ENCODE data around the gene ERVH48-1. TPM values are rescaled to one million over a fixed set of nuclear protein-coding genes. Genes with fewer than 3 reads are reported as not detected.
"Not testable (repeated sequence)": the region's sequence is repeated elsewhere in the genome, so short reads cannot be mapped to it uniquely, and the experiment has no call there.

The ERVH48-1 gene
- total and polyA plus RNA-seq, 2 donors (not counting 3 experiments of a cell fraction or from before 2014, with no cell fraction given) = not detected

- H3K79me2 ChIP-seq (ENCODE audit: control insufficient read depth, insufficient read depth, low read length); H3K4me3 ChIP-seq (replicated peaks in 1 of 3; ENCODE audit: insufficient read depth in 1 of 3, low read depth in 1 of 3, low read length in 3 of 3); intact Hi-C loops (cut with micrococcal nuclease); H3K9me3 ChIP-seq (replicated peaks; ENCODE audit: control insufficient read depth, insufficient read depth, low read length); CTCF ChIA-PET; H3K4me2 ChIP-seq (ENCODE audit: insufficient read depth, low read length); BruUV-seq (replicated peaks); H4K20me1 ChIP-seq (replicated peaks; ENCODE audit: control insufficient read depth, extremely low read depth, insufficient read depth, low read length); H3K27me3 ChIP-seq (ENCODE audit: control insufficient read depth in 2 of 2, insufficient read depth in 2 of 2, low read length in 2 of 2); H2AFZ ChIP-seq (ENCODE audit: low read depth, low read length); H3K9ac ChIP-seq (replicated peaks; ENCODE audit: extremely low read depth, insufficient read depth, low read length); H3K4me1 ChIP-seq (ENCODE audit: control insufficient read depth, extremely low read depth, insufficient read depth, low read length); POLR2A ChIA-PET; FAIRE-seq; dilution Hi-C loops (cut with MboI; ENCODE audit: extremely low pct_ligation_motif_present, low sequenced_read_pairs); H3K27ac ChIP-seq (ENCODE audit: insufficient read depth, low read depth, low read length); H3K36me3 ChIP-seq (ENCODE audit: control insufficient read depth in 2 of 2, extremely low read depth in 1 of 2, insufficient read depth in 2 of 2, low read length in 2 of 2); H3K9me1 ChIP-seq (replicated peaks; ENCODE audit: control insufficient read depth, extremely low read depth, insufficient read depth, low read length); DNase-seq (ENCODE audit: low read depth, low spot score): not testable (repeated sequence)
Measured at GRCh38 chr21:42949094-42949755, 23.8 kb upstream of the ERVH48-1 start.

GRCh38 chr21:42942244-42942643 lies 16.8 kb upstream of the ERVH48-1 start:
- Histone ChIP-seq H2AFZ (ENCODE audit: low read depth, low read length) (no peak overlapping the region), H3K9ac (replicated peaks; ENCODE audit: extremely low read depth, insufficient read depth, low read length) (no peak overlapping the region), H3K79me2 (ENCODE audit: control insufficient read depth, insufficient read depth, low read length) (no peaks in the 10 kb centered on the region), H3K4me3 (replicated peaks in 1 of 3; ENCODE audit: insufficient read depth in 1 of 3, low read depth in 1 of 3, low read length in 3 of 3) (no peak overlapping the region), H3K36me3 (ENCODE audit: control insufficient read depth in 2 of 2, extremely low read depth in 1 of 2, insufficient read depth in 2 of 2, low read length in 2 of 2) (no peaks in the 10 kb centered on the region), H3K9me1 (replicated peaks; ENCODE audit: control insufficient read depth, extremely low read depth, insufficient read depth, low read length) (no peaks in the 10 kb centered on the region), H3K4me1 (ENCODE audit: control insufficient read depth, extremely low read depth, insufficient read depth, low read length) (peaks cover 3% of the 10 kb centered on the region), H3K27me3 (ENCODE audit: control insufficient read depth in 2 of 2, insufficient read depth in 2 of 2, low read length in 2 of 2) (peaks cover 3 to 4% of the 10 kb centered on the region in 2 experiments), H3K4me2 (ENCODE audit: insufficient read depth, low read length) (no peak overlapping the region), H3K27ac (ENCODE audit: insufficient read depth, low read depth, low read length) (no peak overlapping the region), H4K20me1 (replicated peaks; ENCODE audit: control insufficient read depth, extremely low read depth, insufficient read depth, low read length) (no peaks in the 10 kb centered on the region), H3K9me3 (replicated peaks; ENCODE audit: control insufficient read depth, insufficient read depth, low read length) (no peaks in the 10 kb centered on the region)
- TF ChIP-seq JUN (IDR thresholded peaks at IDR 0.05; ENCODE audit: borderline replicate concordance, insufficient read depth, insufficient read length, low read depth) = no peak
- TF ChIP-seq EZH2 (IDR thresholded peaks at IDR 0.05; ENCODE audit: borderline replicate concordance, low read depth, low read length, severe bottlenecking) = no peak
- TF ChIP-seq CTCF (IDR thresholded peaks at IDR 0.05; ENCODE audit: extremely low read depth in 1 of 2, insufficient read depth in 1 of 2, low read depth in 1 of 2, low read length in 2 of 2) = no peak
- TF ChIP-seq GATA2 (IDR thresholded peaks at IDR 0.05; ENCODE audit: insufficient read depth, insufficient read length, low read depth, low read length) = no peak
- TF ChIP-seq MYC (IDR thresholded peaks at IDR 0.05; ENCODE audit: low read depth, low read length) = no peak
- no peak for TF ChIP-seq POLR2AphosphoS5 (IDR thresholded peaks at IDR 0.05; ENCODE audit: insufficient read depth, low read depth, low read length)
- TF ChIP-seq POLR2A (IDR thresholded peaks at IDR 0.05; ENCODE audit: low read depth, low read length) = no peak
- no peak for TF ChIP-seq FOS (IDR thresholded peaks at IDR 0.05; ENCODE audit: borderline replicate concordance, insufficient read depth, low read length)
- TF ChIP-seq, protein P1, sequence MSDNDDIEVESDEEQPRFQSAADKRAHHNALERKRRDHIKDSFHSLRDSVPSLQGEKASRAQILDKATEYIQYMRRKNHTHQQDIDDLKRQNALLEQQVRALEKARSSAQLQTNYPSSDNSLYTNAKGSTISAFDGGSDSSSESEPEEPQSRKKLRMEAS (IDR thresholded peaks at IDR 0.05; ENCODE audit: insufficient read depth, insufficient read length) = no peak
- POLR2A ChIA-PET = no interaction called here
- dilution Hi-C loops (cut with MboI; ENCODE audit: extremely low pct_ligation_motif_present, low sequenced_read_pairs) = no loop called here
- DNase-seq (ENCODE audit: low read depth, low spot score) (no peak), FAIRE-seq (no peak)
- intact Hi-C loops (cut with micrococcal nuclease) = no loop called here
- CTCF ChIA-PET = no interaction called here
- BruUV-seq (replicated peaks) = no TSS peak
